Thyroid gland (tissue), 4 donors: ENCODE data around the gene ARHGAP15.

Experiments used
- POLR2A ChIP-seq, 2 donors: fragments of 450-650 bp; IDR thresholded peaks; one replicate each; pipeline ENCODE4 v1.6.1; 2017; ENCODE audit warnings: antibody characterized with exemption in 2 of 2, mild to moderate bottlenecking in 2 of 2, moderate library complexity in 1 of 2
- TF ChIP-seq, protein P1 (sequence below), 6 experiments: fragments of 200-600 bp in 3 of 6; fragments of 450-650 bp in 3 of 6; sonication (generic) in 3 of 6; IDR thresholded peaks; one replicate each; pipeline ENCODE4 v1.5.1; 2016 to 2019; ENCODE audit warnings: antibody characterized with exemption in 6 of 6, mild to moderate bottlenecking in 2 of 6, inconsistent platforms in 1 of 6, moderate library complexity in 1 of 6

DNA sequence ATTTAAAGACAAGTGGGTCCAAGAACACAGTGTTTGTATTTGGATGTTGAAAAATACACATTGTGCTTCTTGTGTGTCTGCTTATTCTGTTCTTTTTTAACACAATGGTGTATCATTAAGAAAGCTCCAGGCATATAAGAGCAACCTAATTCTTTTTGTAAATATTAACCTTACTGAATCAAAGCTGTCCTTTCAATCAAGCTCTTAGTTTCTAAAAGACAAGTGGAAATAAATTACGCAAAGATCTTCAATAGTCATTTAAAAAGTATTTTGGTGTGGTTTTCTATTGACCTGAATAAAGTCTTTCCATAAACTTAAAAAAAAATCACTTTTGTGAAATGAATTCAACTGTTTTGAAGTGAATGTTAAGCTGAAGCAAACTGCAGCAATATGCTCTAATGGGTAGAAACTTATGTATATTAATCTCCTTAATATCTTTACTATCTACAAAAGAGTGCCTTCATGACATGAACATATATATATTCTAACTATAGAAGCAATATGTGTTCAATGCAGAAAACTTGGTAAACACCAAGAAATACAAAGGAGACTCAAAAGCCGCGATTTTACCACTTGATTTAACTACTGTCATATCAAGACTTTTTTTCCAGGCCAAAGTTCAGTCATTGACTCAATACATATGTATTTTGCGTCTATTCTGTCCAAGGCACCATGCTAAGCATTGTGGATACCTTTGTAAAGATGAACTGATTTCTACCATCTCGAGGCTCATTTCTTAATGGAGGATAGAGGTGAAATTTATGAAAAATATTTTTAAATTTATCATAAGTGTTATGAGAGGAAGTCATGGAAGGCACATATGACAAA, 97.7 kb downstream of the ARHGAP15 start:
- TF ChIP-seq, protein P1, sequence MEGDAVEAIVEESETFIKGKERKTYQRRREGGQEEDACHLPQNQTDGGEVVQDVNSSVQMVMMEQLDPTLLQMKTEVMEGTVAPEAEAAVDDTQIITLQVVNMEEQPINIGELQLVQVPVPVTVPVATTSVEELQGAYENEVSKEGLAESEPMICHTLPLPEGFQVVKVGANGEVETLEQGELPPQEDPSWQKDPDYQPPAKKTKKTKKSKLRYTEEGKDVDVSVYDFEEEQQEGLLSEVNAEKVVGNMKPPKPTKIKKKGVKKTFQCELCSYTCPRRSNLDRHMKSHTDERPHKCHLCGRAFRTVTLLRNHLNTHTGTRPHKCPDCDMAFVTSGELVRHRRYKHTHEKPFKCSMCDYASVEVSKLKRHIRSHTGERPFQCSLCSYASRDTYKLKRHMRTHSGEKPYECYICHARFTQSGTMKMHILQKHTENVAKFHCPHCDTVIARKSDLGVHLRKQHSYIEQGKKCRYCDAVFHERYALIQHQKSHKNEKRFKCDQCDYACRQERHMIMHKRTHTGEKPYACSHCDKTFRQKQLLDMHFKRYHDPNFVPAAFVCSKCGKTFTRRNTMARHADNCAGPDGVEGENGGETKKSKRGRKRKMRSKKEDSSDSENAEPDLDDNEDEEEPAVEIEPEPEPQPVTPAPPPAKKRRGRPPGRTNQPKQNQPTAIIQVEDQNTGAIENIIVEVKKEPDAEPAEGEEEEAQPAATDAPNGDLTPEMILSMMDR (IDR thresholded peaks at IDR 0.05), result no peak
- TF ChIP-seq POLR2A (IDR thresholded peaks at IDR 0.05), result no peak
